H1 (cell line): ENCODE measurements around the gene ZNF511. TPM values are rescaled to one million over a fixed set of nuclear protein-coding genes. Genes with fewer than 3 reads are reported as not detected.

Experiments used
- CTCF ChIA-PET: fragments of 300-600 bp; sonication (Branson Sonifier 250); formaldehyde crosslinking; loops from one replicate; lab custom pipeline; 2021; ENCODE audit not compliant: partially characterized antibody; lab: Charles Lee
- POLR2A ChIA-PET: fragments of 300-600 bp; sonication (Branson Sonifier 250); formaldehyde crosslinking; loops from one replicate; lab custom pipeline; 2021; ENCODE audit warnings: inconsistent platforms; ENCODE audit not compliant: partially characterized antibody; lab: Charles Lee
- DNase-seq, 2 experiments: peaks; one replicate each; pipeline versions ENCODE4 v3.0.0 to v3.0.0-alpha.2; 2010 to 2022; ENCODE audit warnings: low spot score in 2 of 2, low read depth in 1 of 2, mixed read lengths in 1 of 2
- FAIRE-seq: peaks from 2 replicates; lab custom pipeline; 2011; peaks lifted over from hg19 to GRCh38; lab: Jason Lieb, UNC
- H2AFZ ChIP-seq: 2 replicates; pipeline ENCODE4 v1.8.1; 2012; ENCODE audit warnings: low read length, inconsistent platforms
- H2AK5ac ChIP-seq: 2 replicates; pipeline ENCODE4 v1.6.1; 2013; ENCODE audit warnings: low read depth, low read length
- H2BK120ac ChIP-seq: replicated peaks from 2 replicates; pipeline ENCODE3; 2013; ENCODE audit warnings: low read depth, low read length, inconsistent platforms
- H2BK12ac ChIP-seq: 2 replicates; pipeline ENCODE4 v1.6.1; 2013; ENCODE audit warnings: low read depth, low read length
- H2BK15ac ChIP-seq: 2 replicates; pipeline ENCODE4 v1.6.1; 2013; ENCODE audit warnings: low read length
- H2BK20ac ChIP-seq: 2 replicates; pipeline ENCODE4 v1.6.1; 2013; ENCODE audit warnings: low read length
- H2BK5ac ChIP-seq: 2 replicates; pipeline ENCODE4 v1.6.1; 2013; ENCODE audit warnings: low read depth, low read length
- H3K14ac ChIP-seq: 2 replicates; pipeline ENCODE4 v1.6.1; 2013; ENCODE audit warnings: inconsistent platforms; ENCODE audit not compliant: insufficient read length
- H3K18ac ChIP-seq: 2 replicates; pipeline ENCODE4 v1.6.1; 2013; ENCODE audit warnings: low read length; ENCODE audit errors: extremely low read depth
- H3K23ac ChIP-seq: 2 replicates; pipeline ENCODE4 v1.6.1; 2013; ENCODE audit warnings: inconsistent platforms; ENCODE audit not compliant: insufficient read length
- H3K23me2 ChIP-seq: 2 replicates; pipeline ENCODE4 v1.6.1; 2013; ENCODE audit warnings: low read depth, low read length
- H3K27ac ChIP-seq: 2 replicates; pipeline ENCODE4 v1.6.1; 2011; ENCODE audit warnings: low read depth, low read length, inconsistent platforms
- H3K27me3 ChIP-seq, 4 experiments: replicated peaks in 1 of 4; 1 replicate in 1 of 4; 2 replicates in 3 of 4; pipeline versions ENCODE4 v1.6.1 to v1.8.1; 2011 to 2013; ENCODE audit warnings: low read length in 3 of 4, mild to moderate bottlenecking in 3 of 4, inconsistent platforms in 2 of 4, mixed read lengths in 2 of 4, moderate library complexity in 1 of 4; ENCODE audit not compliant: control insufficient read depth in 3 of 4, insufficient read depth in 3 of 4; ENCODE audit errors: extremely low read depth in 1 of 4
- H3K36me3 ChIP-seq, 4 experiments: 2 replicates each; pipeline versions ENCODE4 v1.6.1 to v1.8.1; 2011 to 2013; ENCODE audit warnings: mild to moderate bottlenecking in 4 of 4, low read length in 3 of 4, moderate library complexity in 2 of 4, control low read depth in 1 of 4, inconsistent platforms in 1 of 4; ENCODE audit not compliant: insufficient read depth in 4 of 4, control insufficient read depth in 2 of 4
- H3K4ac ChIP-seq: replicated peaks from 2 replicates; pipeline ENCODE3; 2013; ENCODE audit warnings: low read length, low read depth, mixed read lengths, inconsistent platforms; ENCODE audit not compliant: insufficient read length
- H3K4me1 ChIP-seq, 4 experiments: replicated peaks in 1 of 4; 1 replicate in 1 of 4; 2 replicates in 3 of 4; pipeline versions ENCODE4 v1.6.1 to v1.8.1; 2011 to 2013; ENCODE audit warnings: low read length in 3 of 4, inconsistent platforms in 2 of 4, mixed read lengths in 1 of 4; ENCODE audit not compliant: insufficient read depth in 4 of 4, control insufficient read depth in 3 of 4
- H3K4me2 ChIP-seq, 2 experiments: 2 replicates each; pipeline versions ENCODE4 v1.6.1 to v1.8.1; 2011 to 2013; ENCODE audit warnings: low read depth in 2 of 2, low read length in 2 of 2, control low read depth in 1 of 2, inconsistent platforms in 1 of 2, mild to moderate bottlenecking in 1 of 2; ENCODE audit not compliant: insufficient read depth in 1 of 2
- H3K4me3 ChIP-seq, 4 experiments: fragments of 200-600, 300-600 bp in 1 of 4; sonication (generic), shearing (Covaris generic), sonication (Bioruptor Twin) in 1 of 4; 2 replicates each; pipeline versions ENCODE4 v1.5.1 to v1.8.1; 2011 to 2016; ENCODE audit warnings: low read length in 4 of 4, low read depth in 3 of 4, control low read depth in 2 of 4, inconsistent platforms in 2 of 4, mild to moderate bottlenecking in 2 of 4, mixed read lengths in 1 of 4, moderate library complexity in 1 of 4; ENCODE audit not compliant: insufficient read depth in 2 of 4; ENCODE audit errors: extremely low read depth in 1 of 4
- H3K56ac ChIP-seq: replicated peaks from 2 replicates; pipeline ENCODE3; 2013; ENCODE audit warnings: low read depth, mild to moderate bottlenecking, mixed read lengths, low read length, inconsistent platforms; ENCODE audit not compliant: insufficient read length
- H3K79me1 ChIP-seq: 2 replicates; pipeline ENCODE4 v1.6.1; 2013; ENCODE audit warnings: low read depth, low read length, control low read depth
- H3K79me2 ChIP-seq, 2 experiments: 2 replicates each; pipeline versions ENCODE4 v1.6.1 to v1.8.1; 2012 to 2013; ENCODE audit warnings: low read length in 2 of 2, mild to moderate bottlenecking in 2 of 2, inconsistent platforms in 1 of 2; ENCODE audit not compliant: insufficient read depth in 2 of 2, control insufficient read depth in 1 of 2
- H3K9ac ChIP-seq, 4 experiments: replicated peaks in 1 of 4; 1 replicate in 1 of 4; 2 replicates in 3 of 4; pipeline versions ENCODE4 v1.6.1 to v1.8.1; 2011 to 2013; ENCODE audit warnings: low read depth in 3 of 4, low read length in 3 of 4, control low read depth in 2 of 4, mild to moderate bottlenecking in 2 of 4, moderate library complexity in 2 of 4, inconsistent platforms in 1 of 4; ENCODE audit errors: extremely low read depth in 1 of 4
- H3K9me3 ChIP-seq, 2 experiments: 2 replicates each; pipeline versions ENCODE4 v1.6.1 to v1.8.1; 2012 to 2013; ENCODE audit warnings: mild to moderate bottlenecking in 2 of 2, moderate library complexity in 2 of 2, control low read depth in 1 of 2, inconsistent platforms in 1 of 2, low read depth in 1 of 2, low read length in 1 of 2, mixed read lengths in 1 of 2; ENCODE audit not compliant: insufficient read depth in 2 of 2
- H4K20me1 ChIP-seq, 2 experiments: replicated peaks in 1 of 2; 2 replicates each; pipeline versions ENCODE3 to v1.8.1; 2011 to 2013; ENCODE audit warnings: inconsistent platforms in 2 of 2, low read length in 2 of 2, mild to moderate bottlenecking in 1 of 2; ENCODE audit not compliant: insufficient read depth in 2 of 2, control insufficient read depth in 1 of 2
- H4K5ac ChIP-seq: 2 replicates; pipeline ENCODE4 v1.6.1; 2013; ENCODE audit warnings: low read length, low read depth, mixed read lengths, inconsistent platforms; ENCODE audit not compliant: insufficient read length
- H4K8ac ChIP-seq: 2 replicates; pipeline ENCODE4 v1.8.0; 2013; ENCODE audit warnings: mild to moderate bottlenecking, moderate library complexity, low read length, inconsistent platforms; ENCODE audit not compliant: insufficient read depth; ENCODE audit errors: extremely low read depth
- H4K91ac ChIP-seq: replicated peaks from 2 replicates; pipeline ENCODE3; 2013; ENCODE audit warnings: low read length, mixed read lengths, inconsistent platforms; ENCODE audit not compliant: insufficient read length
- ATF3 ChIP-seq: IDR thresholded peaks from 2 replicates; pipeline ENCODE4 v1.6.1; 2011; ENCODE audit warnings: low read depth, mild to moderate bottlenecking, low read length; ENCODE audit not compliant: insufficient read depth
- BACH1 ChIP-seq: IDR thresholded peaks from 2 replicates; pipeline ENCODE4 v1.6.1; 2012; ENCODE audit warnings: low read length, improper control_type of control experiment
- BCL11A ChIP-seq, 2 experiments: IDR thresholded peaks; one replicate each; pipeline ENCODE4 v1.6.1; 2011; ENCODE audit warnings: low read depth in 2 of 2, low read length in 2 of 2, mild to moderate bottlenecking in 2 of 2
- KDM4A ChIP-seq: IDR thresholded peaks from one replicate; pipeline ENCODE4 v1.7.1; 2012; ENCODE audit warnings: low read depth, mild to moderate bottlenecking, moderate library complexity, low read length, inconsistent platforms; ENCODE audit not compliant: severe bottlenecking
- SIN3A ChIP-seq, 2 experiments: IDR thresholded peaks in 1 of 2; conservative IDR thresholded peaks in 1 of 2; 2 replicates each; pipeline ENCODE4 v1.6.1; 2011 to 2012; ENCODE audit warnings: low read length in 2 of 2, improper control_type of control experiment in 1 of 2, low read depth in 1 of 2, mild to moderate bottlenecking in 1 of 2
- TBP ChIP-seq: IDR thresholded peaks from 2 replicates; pipeline ENCODE4 v1.6.1; 2011; ENCODE audit warnings: low read depth, low read length, improper control_type of control experiment
- WGBS, 2 experiments: shearing (Covaris generic) in 1 of 2; methylation state at CpG; one replicate each; pipeline versions ENCODE4 v1.1.6 to v1.1.7; 2013 to 2015; ENCODE audit warnings: low lambda C conversion rate in 2 of 2, mixed read lengths in 2 of 2, inconsistent platforms in 1 of 2, low coverage in 1 of 2, missing lambda C conversion rate in 1 of 2; ENCODE audit not compliant: insufficient replicate concordance in 2 of 2, insufficient coverage in 1 of 2, insufficient read length in 1 of 2; ENCODE audit errors: extremely low coverage in 1 of 2, missing lambda C conversion rate in 1 of 2; 5-methylcytosine and 5-hydroxymethylcytosine counted together
- polyA plus RNA-seq, 7 experiments: library from polyadenylated mRNA; depleted of rRNA in 3 of 7; stranded (reverse) in 5 of 7; unstranded in 2 of 7; fragments of >200 nt in 5 of 7; fragments of 200-250 nt in 2 of 7; gene quantifications; 1 replicate in 5 of 7; 2 replicates in 1 of 7; 4 replicates in 1 of 7; pipeline versions ENCODE4 v1.2.1 to v1.2.3, GENCODE V29; 2011 to 2013; ENCODE audit warnings: missing spikeins in 2 of 7, mixed read lengths in 2 of 7
- total RNA-seq: library from RNA; stranded (reverse); fragmentation: NEBNext Ultra II Directional; extraction: Animal tissue kit (Norgen Biotek cat#: 25700); gene quantifications from 2 replicates; pipeline ENCODE4 v1.2.1, GENCODE V29; 2021
- TF ChIP-seq, protein P1 (sequence below), 3 experiments: IDR thresholded peaks; 1 replicate in 2 of 3; 2 replicates in 1 of 3; pipeline versions ENCODE4 v1.5.1 to v1.6.1; 2011; ENCODE audit warnings: low read length in 3 of 3, mild to moderate bottlenecking in 3 of 3, inconsistent platforms in 2 of 3, low read depth in 1 of 3, moderate library complexity in 1 of 3; ENCODE audit not compliant: insufficient read depth in 1 of 3; ENCODE audit errors: control extremely low read depth in 1 of 3

Gene ZNF511
- total and polyA plus RNA-seq, 2 of the 8 experiments (the other 6 are each of a cell fraction or from before 2014, with no cell fraction given), result 55.4 to 71.7 TPM

DNA sequence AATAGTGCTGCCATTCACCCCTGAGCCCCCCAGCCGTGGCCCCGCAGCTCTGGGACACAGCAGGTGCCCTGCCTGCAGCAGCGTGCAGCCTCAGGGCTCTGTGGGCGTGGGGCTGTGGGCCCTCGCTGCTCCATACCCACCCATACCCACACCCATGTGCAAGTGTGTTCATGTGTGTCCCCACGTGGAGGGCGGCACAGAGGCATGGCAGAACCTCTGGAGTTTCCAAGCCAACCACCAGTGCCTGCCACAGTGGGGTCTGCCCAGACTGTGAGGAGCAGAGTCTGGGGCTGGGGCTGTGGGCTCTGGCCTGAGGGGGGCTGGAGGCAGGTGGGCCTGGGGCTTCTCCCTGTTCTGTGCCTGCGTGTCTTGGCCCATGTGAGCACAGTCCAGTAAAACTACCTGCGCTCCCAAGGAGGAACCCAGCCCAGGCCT lies 40.9 kb downstream of the ZNF511 start:
- Histone ChIP-seq H3K79me2 (no peaks in the 10 kb centered on the region), H2BK20ac (no peak overlapping the region), H4K5ac (no peak overlapping the region), H4K20me1 (peaks cover 4 to 12% of the 10 kb centered on the region in 2 experiments), H3K4me2 (no peak overlapping the region), H2BK15ac (no peak overlapping the region), H3K4me1 (peaks cover 0 to 21% (median 2%) of the 10 kb centered on the region in 4 experiments; a peak in 4 of 7 replicates), H2BK120ac (no peak overlapping the region), H4K91ac (no peak overlapping the region), H3K36me3 (no peaks in the 10 kb centered on the region; a peak in 1 of 8 replicates), H3K4ac (no peak overlapping the region), H2AK5ac (no peak overlapping the region), H3K23me2 (peaks cover 4% of the 10 kb centered on the region; the same call in 1 of the 2 replicates), H3K9me3 (no peaks in the 10 kb centered on the region), H2AFZ (no peak overlapping the region), H3K27me3 (no peaks in the 10 kb centered on the region; a peak in 3 of 7 replicates), H3K27ac (no peak overlapping the region), H2BK12ac (no peak overlapping the region), H3K56ac (no peak overlapping the region), H3K79me1 (no peaks in the 10 kb centered on the region), H3K18ac (no peak overlapping the region), H3K23ac (no peak overlapping the region), H2BK5ac (no peak overlapping the region), H4K8ac (no peak overlapping the region), H3K14ac (no peak overlapping the region), H3K9ac (no peak overlapping the region), H3K4me3 (no peak overlapping the region)
- no peak for FAIRE-seq
- POLR2A ChIA-PET, result interaction anchor here (1.1 to 1.3 kb wide), 2 partner anchors 13 to 21 kb away, joined by 3 read pairs; partner anchors contain the start of gene CALY
- no peak for TF ChIP-seq BCL11A (IDR thresholded peaks at IDR 0.05; ENCODE audit: low read depth in 2 of 2, low read length in 2 of 2)
- no peak for TF ChIP-seq SIN3A (conservative IDR thresholded peaks at IDR 0.05 in 1 of 2, IDR thresholded peaks at IDR 0.05 in 1 of 2; ENCODE audit: low read depth in 1 of 2, low read length in 2 of 2)
- no peak for TF ChIP-seq BACH1
- TF ChIP-seq KDM4A, result no peak
- TF ChIP-seq TBP, result no peak
- TF ChIP-seq, protein P1, sequence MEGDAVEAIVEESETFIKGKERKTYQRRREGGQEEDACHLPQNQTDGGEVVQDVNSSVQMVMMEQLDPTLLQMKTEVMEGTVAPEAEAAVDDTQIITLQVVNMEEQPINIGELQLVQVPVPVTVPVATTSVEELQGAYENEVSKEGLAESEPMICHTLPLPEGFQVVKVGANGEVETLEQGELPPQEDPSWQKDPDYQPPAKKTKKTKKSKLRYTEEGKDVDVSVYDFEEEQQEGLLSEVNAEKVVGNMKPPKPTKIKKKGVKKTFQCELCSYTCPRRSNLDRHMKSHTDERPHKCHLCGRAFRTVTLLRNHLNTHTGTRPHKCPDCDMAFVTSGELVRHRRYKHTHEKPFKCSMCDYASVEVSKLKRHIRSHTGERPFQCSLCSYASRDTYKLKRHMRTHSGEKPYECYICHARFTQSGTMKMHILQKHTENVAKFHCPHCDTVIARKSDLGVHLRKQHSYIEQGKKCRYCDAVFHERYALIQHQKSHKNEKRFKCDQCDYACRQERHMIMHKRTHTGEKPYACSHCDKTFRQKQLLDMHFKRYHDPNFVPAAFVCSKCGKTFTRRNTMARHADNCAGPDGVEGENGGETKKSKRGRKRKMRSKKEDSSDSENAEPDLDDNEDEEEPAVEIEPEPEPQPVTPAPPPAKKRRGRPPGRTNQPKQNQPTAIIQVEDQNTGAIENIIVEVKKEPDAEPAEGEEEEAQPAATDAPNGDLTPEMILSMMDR (IDR thresholded peaks at IDR 0.05; ENCODE audit: control extremely low read depth in 1 of 3, insufficient read depth in 1 of 3, low read depth in 1 of 3, low read length in 3 of 3), result no peak
- no peak for TF ChIP-seq ATF3
- CTCF ChIA-PET, result interaction anchor here (0.7 kb wide), 1 partner anchor 9 kb away, joined by 3 read pairs; no protein-coding TSS in a partner anchor
- DNase-seq, result no peak
- 89% methylated on average over 9 of the region's 9 CpGs; no CpG with 5 or more reads in 1 of the 2 experiments for WGBS, 2 experiments
